GM21515 (cell line): Measurements from ENCODE around the gene NEURL1B.
"Not testable (repeated sequence)": the region's sequence is repeated elsewhere in the genome, so short reads cannot be mapped to it uniquely, and the experiment has no call there.

Source experiments
- ATAC-seq: cut with Tn5 transposase; IDR thresholded peaks from one replicate; pipeline ENCODE4 v1.9.1; 2021; ENCODE audit not compliant: unreplicated experiment

NEURL1B gene

GRCh38 chr5:172640822-172641358 is at the start of gene NEURL1B:
TSS of gene NEURL1B (plus strand) at chr5:172641263. CDS start at chr5:172641407, 144 bp downstream.
- peak; percentile 61 for ATAC-seq

GRCh38 chr5:172591636-172592035 is 49.4 kb upstream of the NEURL1B start:
- ATAC-seq, result no peak

GRCh38 chr5:172592881-172593280 is 48.2 kb upstream of the NEURL1B start:
- ATAC-seq, result no peak

GRCh38 chr5:172593306-172593705 is 47.8 kb upstream of the NEURL1B start:
- no peak for ATAC-seq

GRCh38 chr5:172593721-172594235 is 47.3 kb upstream of the NEURL1B start:
- no peak for ATAC-seq

GRCh38 chr5:172594431-172594830 is 46.6 kb upstream of the NEURL1B start:
- ATAC-seq, result no peak

GRCh38 chr5:172594867-172595466 is 46.1 kb upstream of the NEURL1B start:
- no peak for ATAC-seq

- ATAC-seq, result no peak
These were observed 45.2 kb upstream of the NEURL1B start for GRCh38 chr5:172595596-172596455.

- ATAC-seq, result no peak
These were observed 44.3 kb upstream of the NEURL1B start for GRCh38 chr5:172596638-172597231.

GRCh38 chr5:172597755-172598155 is 43.3 kb upstream of the NEURL1B start:
- ATAC-seq, result no peak

GRCh38 chr5:172598251-172599203 is 42.5 kb upstream of the NEURL1B start:
- no peak for ATAC-seq

GRCh38 chr5:172599204-172599567 is 41.9 kb upstream of the NEURL1B start:
- no peak for ATAC-seq

GRCh38 chr5:172600571-172600970 is 40.5 kb upstream of the NEURL1B start:
- ATAC-seq, result no peak

- not testable (repeated sequence) for ATAC-seq
These were observed 39.5 kb upstream of the NEURL1B start for GRCh38 chr5:172601576-172601975.

GRCh38 chr5:172602783-172603231 is 38.3 kb upstream of the NEURL1B start:
- no peak for ATAC-seq

GRCh38 chr5:172603251-172603806 is 37.7 kb upstream of the NEURL1B start:
- no peak for ATAC-seq

- no peak for ATAC-seq
These were observed 35.6 kb upstream of the NEURL1B start for GRCh38 chr5:172605466-172605865.

- ATAC-seq, result no peak
These were observed 34.8 kb upstream of the NEURL1B start for GRCh38 chr5:172606156-172606785.

- ATAC-seq, result no peak
These were observed 33.8 kb upstream of the NEURL1B start for GRCh38 chr5:172607213-172607793.
